ENCODE results near the gene MTMR3.

- TF ChIP-seq POLR2AphosphoS5 (IDR thresholded peaks at IDR 0.05; ENCODE audit: low read depth, low read length) (no peak), REST (IDR thresholded peaks at IDR 0.05; ENCODE audit: insufficient read depth in 1 of 2, low read depth in 2 of 2, low read length in 2 of 2) (no peak), SIN3A (IDR thresholded peaks at IDR 0.05; ENCODE audit: borderline replicate concordance, insufficient read depth, low read length) (no peak), TAF1 (IDR thresholded peaks at IDR 0.05; ENCODE audit: borderline replicate concordance, insufficient read depth, low read length) (no peak), FOXP2 (optimal IDR thresholded peaks at IDR 0.05; ENCODE audit: borderline replicate concordance, extremely low read depth, extremely low read length, insufficient read depth) (no peak)
Observed at GRCh38 chr22:30078320-30079311, 195.6 kb downstream of the MTMR3 start.

All from PFSK-1 (cell line).